ENCODE measurements around the gene SLC16A6. TPM values are rescaled to one million over a fixed set of nuclear protein-coding genes. Genes with fewer than 3 reads are reported as not detected.
"Not testable (repeated sequence)": the region's sequence is repeated elsewhere in the genome, so short reads cannot be mapped to it uniquely, and the experiment has no call there.

The SLC16A6 gene
- total RNA-seq, 1 donor from 2014 or later: 0.73 TPM

DNA sequence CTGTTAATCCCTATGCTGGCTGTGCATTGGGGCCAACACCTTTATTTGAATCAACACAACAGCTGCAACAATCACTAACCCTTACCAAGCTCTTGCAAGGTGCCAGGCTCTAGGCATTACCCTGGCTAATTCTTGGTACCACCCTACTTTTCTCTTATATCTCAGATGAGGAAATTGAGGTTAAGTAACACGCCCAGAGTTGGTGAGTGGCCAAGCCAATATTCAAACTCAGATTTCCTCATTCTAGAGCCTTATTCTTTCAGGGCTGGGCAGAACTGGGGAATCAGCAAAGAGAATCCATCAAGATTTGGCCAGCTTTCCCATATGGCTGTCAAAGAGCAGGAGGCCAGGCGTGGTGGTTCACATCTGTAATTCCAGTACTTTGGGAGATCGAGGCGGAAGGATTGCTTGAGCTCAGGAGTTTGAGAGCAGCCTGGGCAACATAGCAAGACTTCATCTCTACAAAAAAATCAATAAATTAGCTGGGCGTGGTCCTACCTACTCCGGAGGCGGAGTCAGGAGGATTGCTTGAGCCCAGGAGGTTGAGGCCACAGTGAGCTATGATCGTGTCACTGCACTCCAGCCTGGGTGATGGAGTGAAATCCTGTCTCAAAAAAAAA lies 24.1 kb upstream of the SLC16A6 start:
- DNase-seq (ENCODE audit: low read depth, low spot score): no peak

DNA sequence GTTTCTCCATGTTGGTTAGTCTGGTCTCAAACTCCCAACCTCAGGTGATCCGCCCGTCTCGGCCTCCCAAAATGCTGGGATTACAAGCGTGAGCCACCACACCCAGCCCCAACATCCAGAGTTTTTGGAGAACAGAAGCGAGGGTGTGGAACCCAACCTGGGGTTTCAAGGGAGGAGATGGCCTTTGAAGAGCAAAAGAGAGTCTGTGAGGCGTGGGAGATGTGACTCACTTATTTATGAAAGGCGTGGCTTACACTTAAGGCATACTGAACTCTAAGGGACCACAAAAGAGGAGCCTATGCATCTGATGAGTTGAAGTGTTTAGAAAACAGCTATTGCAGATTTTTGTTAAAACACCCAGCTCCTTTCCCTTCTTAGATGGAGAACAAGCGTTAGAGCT lies 19.2 kb upstream of the SLC16A6 start:
- DNase-seq (ENCODE audit: low read depth, low spot score): no peak

DNA sequence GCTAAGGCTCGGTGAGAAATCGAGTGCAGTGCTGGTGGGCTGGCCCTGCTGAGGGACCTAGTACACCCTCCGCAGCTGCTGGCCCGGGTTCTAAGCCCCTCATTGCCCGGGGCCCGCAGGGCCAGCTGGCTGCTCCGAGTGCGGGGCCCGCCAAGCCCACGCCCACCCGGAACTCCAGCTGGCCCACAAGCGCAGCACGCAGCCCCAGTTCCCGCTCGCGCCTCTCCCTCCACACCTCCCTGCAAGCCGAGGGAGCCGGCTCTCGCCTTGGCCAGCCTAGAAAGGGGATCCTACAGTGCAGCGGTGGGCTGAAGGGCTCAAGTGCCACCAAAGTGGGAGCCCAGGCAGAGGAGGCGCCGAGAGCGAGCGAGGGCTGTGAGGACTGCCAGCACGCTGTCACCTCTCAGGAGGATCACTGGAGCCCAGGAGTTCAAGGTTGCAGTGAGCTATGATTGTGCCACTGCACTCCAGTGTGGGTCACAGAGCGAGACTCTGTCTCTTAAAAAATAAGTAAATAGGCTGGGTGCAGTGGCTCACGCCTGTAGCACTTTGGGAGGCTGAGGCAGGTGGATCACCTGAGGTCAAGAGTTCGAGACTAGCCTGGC lies 18.2 kb upstream of the SLC16A6 start:
- DNase-seq (ENCODE audit: low read depth, low spot score): not testable (repeated sequence)

DNA sequence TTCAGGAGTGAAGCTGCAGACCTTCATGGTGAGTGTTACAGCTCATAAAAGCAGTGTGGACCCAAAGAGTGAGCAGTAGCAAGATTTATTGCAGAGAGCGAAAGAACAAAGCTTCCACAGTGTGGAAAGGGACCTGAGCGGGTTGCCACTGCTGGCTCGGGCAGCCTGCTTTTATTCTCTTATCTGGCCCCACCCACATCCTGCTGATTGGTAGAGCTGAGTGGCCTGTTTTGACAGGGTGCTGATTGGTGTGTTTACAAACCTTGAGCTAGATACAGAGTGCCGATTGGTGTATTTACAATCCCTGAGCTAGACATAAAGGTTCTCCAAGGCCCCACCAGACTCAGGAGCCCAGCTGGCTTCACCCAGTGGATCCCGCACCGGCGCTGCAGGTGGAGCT lies 17.6 kb upstream of the SLC16A6 start:
- DNase-seq (ENCODE audit: low read depth, low spot score): not testable (repeated sequence)

DNA sequence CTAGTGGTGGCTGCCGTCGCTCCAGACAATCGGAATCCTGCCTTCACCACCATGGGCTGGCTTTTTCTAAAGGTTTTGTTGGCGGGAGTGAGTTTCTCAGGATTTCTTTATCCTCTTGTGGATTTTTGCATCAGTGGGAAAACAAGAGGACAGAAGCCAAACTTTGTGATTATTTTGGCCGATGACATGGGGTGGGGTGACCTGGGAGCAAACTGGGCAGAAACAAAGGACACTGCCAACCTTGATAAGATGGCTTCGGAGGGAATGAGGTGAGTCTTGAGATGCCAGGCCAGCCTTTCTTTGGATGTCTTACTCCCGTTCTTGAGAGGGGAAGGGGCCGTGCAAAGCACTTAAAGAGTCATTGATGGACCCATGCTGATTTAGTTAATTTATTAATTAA lies 16.5 kb upstream of the SLC16A6 start:
- no peak for DNase-seq (ENCODE audit: low read depth, low spot score)

DNA sequence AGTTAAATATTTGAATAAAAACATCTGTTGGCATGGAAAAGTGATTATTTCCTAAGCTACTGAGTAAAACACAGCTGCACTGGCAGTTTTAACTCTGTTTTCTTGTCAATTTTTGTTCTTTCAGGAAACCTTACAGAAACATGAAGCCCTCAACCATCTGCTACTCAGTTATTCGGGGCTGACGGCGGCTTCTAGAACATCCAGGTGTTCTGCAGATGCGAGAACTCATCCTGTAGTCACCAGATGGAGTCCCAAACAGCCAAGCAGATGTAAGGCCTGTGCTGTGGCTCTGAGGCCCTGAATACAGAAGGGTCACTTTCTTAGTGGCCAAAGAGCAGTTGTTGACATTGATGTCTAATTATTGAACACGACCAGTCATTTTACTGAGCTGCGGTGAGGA lies 15.9 kb upstream of the SLC16A6 start:
- no peak for DNase-seq (ENCODE audit: low read depth, low spot score)

DNA sequence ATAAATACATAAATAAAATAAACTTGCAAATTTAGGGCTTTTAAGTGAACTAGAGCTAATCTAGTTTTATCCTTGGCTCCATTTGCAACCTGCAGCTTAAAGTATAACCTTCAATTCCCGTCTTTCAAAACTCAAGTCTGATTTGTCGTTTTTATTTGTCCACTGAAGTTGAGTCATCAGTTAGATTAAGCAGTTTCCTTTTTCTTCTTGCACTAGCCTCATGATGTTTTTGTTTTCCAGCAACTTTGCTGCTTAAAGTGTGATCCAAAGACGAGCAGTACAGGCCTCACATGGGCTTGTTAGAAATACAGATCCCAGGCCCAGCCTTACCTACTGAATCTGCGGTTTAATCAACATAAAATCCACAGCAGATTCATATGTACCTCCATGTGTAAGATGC lies 14.2 kb upstream of the SLC16A6 start:
- no peak for DNase-seq (ENCODE audit: low read depth, low spot score)

DNA sequence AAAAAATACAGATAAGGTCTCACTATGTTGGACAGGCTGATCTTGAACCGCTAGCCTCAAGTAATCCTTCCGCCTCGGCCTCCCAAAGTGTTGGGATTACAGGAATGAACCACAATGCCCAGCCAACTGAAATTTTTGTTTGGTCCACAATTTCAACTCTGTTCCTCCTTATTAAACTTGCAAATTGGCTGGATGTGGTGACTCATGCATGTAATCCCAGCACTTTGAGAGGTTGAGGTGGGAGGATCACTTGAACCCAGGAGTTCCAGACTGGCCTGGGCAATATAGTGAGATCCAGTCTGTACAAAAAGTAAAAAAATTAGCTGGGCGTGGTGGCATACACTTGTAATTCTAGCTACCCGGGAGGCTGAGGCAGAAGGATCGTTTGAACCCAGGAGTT lies 13.8 kb upstream of the SLC16A6 start:
- no peak for DNase-seq (ENCODE audit: low read depth, low spot score)

DNA sequence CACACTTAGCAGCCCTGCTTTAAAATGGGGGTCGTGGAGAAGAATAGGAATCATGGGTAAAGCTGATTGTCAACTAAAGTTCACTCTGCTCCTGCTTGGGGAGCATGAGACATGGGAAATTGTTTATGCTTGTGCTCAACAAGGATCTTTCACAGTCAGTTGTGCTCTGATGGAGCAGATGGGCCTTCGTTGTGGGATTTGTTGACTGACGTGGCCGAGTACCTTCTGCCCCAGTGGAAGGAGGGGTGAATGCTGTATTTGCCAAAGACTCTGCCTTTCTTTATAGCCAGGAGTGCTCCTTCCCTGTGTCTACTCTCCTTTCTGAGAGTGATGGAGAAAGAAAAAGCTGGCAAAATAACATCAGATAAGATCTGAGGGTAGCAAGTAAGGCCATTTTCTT lies 11.7 kb upstream of the SLC16A6 start:
- DNase-seq (ENCODE audit: low read depth, low spot score): no peak

DNA sequence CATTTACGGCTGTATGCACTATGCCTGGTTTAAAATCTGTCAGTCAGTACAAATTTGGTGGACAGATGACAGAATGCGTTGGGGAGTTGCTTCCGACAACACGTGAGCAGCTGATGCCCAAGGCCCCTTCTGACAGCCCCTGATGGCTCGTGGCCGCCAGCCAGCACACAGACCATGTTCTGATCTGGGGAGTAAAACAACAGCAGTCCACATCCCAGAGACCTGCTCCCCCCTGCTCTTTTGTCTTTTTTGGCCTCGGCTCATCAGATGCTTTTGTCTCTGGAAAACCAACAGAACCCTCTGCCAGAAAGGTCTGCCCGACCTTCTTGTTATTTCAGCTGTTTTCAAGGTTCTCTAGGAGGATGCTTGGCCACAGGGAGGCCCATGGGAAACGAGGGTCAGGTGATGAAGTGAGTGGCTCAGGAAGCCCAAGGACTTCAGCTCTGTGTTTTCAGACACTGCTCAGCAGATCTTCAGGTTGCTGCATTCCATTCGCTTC lies 11.2 kb upstream of the SLC16A6 start:
- peak; percentile 87 for DNase-seq (ENCODE audit: low read depth, low spot score)

DNA sequence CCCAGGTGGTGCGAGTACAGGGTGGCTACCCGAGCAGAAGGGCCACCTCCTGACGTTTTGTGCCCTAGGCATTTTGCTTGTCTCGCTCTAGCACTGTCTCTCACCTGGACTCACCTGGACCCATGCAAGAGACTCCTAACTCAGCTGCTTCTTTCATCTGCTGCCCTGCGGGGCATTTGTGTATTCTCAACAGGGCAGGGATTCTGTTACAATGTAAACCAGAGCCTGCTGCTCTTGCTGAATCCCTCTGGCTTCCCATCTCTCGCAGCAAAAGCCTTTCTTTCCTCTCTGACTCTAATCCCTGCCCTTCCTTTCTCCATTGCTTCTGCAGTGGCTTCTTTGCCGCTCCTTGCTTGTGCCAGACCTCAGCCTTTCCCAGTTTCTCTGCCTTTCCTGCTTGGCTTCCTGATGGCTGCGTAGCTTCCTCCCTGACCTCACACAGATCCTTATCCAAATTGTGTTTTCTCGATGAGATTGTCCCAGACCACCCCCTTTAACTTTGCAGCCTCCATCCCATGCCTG lies 10.6 kb upstream of the SLC16A6 start:
- DNase-seq (ENCODE audit: low read depth, low spot score): no peak

DNA sequence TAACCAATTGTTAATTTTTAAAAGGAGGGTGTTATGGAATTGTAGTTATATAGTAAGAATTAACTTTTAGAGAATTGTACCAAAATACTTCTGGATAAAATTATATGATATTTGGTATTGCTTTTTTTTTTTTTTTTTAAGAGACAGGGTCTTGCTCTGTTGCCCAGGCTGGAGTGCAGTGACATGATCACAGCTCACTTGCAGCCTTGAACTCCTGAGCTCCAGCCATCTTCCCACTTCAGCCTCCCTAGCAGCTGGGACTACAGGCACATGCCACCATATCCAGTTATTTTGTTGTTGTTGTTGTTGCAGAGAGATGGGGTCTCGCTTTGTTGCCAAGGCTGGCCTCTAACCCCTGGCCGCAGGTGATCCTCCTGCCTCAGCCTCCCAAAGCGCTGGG lies 8.9 kb upstream of the SLC16A6 start:
- DNase-seq (ENCODE audit: low read depth, low spot score): no peak

DNA sequence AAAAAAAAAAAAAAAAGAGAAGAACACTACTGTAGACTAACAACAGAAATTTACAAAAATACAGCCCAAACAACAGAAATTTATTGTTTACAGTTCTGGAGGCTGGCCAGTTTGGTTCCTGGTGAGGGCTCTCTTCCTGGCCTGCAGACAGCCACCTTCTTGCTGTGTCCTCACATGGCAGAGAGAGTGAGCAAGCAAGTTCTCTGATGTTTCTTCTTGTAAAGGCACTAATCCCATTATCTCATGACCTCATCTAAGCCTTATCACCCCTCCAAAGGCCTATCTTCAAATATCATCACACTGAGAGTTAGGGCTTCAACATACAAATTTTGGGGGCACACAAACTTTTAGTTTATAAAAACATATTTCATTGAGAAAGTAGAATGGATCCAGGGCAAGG lies 7.7 kb upstream of the SLC16A6 start:
- no peak for DNase-seq (ENCODE audit: low read depth, low spot score)

DNA sequence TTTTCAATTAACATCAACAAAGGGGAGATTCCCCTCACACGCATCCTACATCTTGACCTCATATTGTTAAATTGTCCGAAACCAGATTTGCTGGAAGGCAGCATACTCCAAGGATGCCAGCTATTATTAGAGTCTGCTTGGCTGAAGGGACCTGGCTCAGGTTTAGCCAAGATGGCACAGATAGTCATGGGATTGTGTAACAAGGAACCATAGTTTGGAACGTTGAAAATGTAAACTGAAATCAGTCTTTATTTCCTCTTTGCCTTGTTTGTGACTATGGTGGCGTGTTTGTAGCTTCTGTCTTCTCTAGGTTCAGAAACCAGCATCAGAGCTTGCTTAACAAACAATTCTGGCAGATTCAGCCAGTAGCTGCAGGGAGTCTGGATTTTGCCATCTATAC lies 6.3 kb upstream of the SLC16A6 start:
- no peak for DNase-seq (ENCODE audit: low read depth, low spot score)

DNA sequence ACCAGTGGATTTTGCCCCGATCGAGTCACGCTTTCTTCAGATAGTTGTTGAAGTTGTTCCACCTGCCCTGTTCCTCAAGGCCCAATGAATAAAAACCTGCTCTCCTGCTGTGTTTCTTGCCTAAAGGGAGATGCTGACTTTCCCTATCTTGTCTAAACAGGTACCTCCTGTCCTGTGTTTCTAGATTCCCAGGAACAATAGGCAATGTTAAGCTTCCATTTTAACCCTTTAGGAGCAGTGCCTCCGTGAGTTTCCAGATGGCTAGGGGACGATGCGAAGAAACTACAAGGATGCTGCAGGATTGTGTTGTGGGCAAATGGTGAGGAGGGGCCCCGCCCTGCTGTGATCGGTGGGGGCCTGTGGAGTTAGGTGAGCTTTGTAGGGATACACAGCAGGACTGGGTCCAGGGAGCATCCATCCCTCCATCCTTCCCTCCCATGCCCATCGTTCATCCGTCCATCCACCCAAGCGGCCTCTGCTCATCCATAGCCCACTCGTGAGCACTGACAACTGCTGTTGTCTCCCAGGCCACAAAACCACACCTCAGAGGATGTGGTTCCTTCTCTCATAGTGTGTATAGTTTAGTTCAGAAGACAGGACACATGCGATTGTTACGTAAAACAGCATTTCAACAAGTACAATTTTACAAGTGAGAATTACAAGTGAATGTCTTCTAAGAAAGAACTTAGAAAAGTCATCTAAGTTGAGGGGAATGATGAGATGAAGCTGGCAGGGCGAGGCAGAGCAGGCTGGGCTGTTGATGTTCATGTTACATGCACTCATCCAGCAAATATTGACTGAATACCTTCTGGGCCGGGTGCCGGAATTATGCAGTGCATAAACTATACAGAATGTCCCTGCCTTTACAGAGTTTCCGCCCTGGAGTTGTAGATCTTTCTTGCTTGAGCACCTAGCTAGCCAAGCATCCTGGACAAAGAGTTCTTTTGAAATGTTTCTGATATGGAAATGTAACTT lies 5.6 kb upstream of the SLC16A6 start:
- no peak for DNase-seq (ENCODE audit: low read depth, low spot score)

DNA sequence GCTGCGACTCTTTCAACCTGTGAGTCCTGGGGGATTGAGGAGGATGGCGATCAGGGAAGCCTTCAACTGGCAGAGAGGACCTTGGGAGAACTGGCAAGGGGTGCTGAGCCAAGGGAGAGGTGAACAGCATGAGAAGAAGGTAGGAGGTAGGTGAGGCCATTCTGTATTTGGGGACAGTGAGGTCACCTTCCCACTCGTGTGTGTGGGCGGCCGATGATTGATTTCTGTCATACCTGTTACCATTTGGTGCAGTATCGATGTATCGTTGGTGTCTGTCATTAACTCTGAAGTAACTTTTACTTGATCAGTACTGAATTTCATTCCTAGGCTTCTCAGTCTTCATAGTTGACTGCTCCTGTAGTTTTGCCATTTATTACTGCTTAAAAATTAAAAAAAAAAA lies 4.2 kb upstream of the SLC16A6 start:
- no peak for DNase-seq (ENCODE audit: low read depth, low spot score)

DNA sequence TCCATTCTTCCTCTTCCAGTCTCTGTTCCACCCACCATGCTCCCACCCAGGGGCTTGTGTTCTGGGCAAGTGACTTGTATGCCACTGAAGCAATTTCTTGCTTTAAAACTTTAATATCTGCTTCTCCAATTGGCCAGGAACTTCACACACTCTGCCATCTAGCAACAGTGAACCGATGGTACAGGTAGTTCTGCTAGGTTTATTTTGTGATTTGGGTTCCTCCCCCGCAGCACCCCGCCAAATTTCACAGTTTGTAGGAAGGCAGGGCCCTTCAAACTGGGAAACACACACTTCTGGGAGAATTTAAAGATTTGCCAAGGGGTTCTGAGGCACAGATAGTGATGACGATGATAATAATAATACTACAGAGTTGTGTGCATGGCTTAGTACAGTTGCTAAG lies 3.7 kb upstream of the SLC16A6 start:
- no peak for DNase-seq (ENCODE audit: low read depth, low spot score)

DNA sequence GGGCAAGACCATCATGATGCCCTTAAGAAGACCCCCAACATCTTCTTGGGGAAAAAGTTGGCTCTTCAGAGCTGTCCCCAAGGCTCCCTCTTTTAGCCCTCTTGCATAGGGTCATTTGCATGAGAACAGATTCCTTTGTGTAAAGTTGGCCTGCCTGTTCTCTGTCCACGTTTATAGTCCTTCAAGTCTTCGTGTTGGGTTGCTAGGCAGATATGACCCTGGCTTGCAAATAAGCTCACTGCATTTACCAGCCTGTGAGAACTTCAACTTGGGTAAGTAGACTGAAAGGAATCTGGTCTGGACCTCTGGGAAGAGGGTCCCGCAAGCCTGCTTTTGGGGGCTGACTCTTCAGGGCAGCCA lies 3.2 kb upstream of the SLC16A6 start:
- no peak for DNase-seq (ENCODE audit: low read depth, low spot score)

DNA sequence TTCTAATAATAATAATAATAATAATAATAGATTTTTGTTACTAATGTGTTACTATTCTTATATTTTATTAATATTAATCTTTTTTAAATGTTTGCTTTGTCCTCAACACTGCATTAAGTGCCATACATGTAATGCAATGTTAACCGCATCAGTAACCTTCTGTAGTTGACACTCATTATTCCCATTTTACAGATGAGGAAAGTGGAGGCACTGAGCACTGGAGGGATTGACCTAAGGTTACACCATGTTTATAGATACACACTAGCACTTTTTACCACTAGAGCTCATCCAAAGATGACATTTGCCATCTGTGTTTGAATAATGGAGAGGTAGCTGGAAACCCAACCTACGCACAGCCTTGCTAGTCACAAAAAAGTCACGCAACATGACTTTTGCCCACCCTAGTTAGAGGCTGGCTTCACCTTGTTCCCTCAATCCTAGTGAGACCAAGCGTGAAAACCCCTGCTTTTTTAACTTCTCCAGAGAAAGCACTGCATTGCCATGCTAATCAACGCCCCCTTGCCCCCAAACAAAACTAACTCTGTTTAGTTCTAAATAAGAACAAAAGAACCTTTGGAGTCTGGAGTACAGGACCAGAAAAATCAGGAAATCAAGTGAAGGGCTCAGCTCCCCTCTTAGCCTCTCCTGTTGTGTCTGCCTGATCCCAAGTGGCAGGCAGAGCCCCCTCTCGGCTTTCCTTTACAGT lies 2.7 kb upstream of the SLC16A6 start:
- no peak for DNase-seq (ENCODE audit: low read depth, low spot score)

DNA sequence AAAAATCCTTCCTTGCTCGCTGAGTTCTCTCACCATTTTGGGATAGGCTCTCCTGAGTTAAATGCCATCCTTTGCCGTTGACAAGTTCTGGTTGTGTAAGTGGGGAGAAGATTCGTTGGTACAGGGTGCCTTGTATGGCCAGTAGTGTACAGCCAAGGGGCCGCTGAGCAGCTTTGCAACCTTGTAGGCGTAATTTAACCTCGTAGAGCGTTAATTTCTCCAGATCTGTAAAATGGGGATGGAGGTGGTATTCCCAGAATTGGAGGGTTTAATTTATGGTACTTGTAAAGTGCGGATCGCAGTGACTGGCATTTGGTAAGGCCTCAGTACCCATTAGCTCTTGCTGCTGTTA lies 1.7 kb upstream of the SLC16A6 start:
- DNase-seq (ENCODE audit: low read depth, low spot score): no peak

DNA sequence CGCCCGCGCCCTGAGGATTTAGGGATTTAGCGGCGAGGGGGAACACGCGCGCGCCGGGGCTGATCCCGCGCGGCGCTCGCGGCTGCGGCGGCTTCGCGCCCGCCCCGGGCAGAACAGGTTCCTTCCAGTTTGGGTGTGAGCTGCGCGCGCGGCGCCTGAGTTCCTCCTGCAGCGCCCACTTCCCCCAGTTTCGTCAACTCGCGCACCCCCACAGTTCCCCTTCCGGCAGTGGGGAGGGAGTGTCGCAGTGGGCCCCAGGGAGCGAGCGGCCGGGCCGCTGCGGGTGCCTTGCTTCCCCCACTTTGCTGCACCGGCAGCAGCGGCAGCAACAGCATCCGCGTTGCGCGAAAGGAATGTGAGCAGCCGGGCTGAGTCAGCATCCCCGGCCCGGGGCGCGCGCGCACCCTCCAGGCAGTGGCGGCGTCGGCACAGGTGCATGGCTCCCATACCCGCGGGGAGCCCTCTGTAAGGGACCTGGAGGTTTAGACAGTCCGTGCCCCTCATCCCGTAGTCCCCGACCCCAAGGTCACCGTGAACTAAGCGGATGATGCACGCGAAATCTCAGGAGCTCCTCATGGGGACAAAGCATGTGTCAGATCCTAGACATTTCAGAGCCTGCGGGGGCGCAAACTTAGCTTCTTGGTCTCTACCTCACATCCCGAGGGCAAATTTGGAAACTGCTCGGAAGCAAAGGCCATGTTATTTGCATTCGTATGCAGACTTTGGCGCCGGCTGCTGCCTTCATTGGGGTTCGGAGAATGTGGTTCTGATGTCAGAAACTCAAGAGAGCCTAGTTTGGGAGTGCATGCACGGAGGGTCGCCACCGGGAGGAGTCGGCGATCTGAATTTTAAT lies 1.1 kb upstream of the SLC16A6 start:
- no peak for DNase-seq (ENCODE audit: low read depth, low spot score)
